Esophagus mucosa (tissue), 1 donor: ENCODE data around the gene ARHGEF17. TPM values are rescaled to one million over a fixed set of nuclear protein-coding genes. Genes with fewer than 3 reads are reported as not detected.

ENCODE experiments used
- ATAC-seq: fragments of 200-7000 bp; cut with Tn5 transposase; one replicate; pipeline ENCODE4 v1.9.1; 2020
- total RNA-seq: library from RNA; stranded (reverse); gene quantifications from one replicate; pipeline ENCODE4 v1.2.4, GENCODE V29; 2023
- donor health status: DM: yes; HTN: yes; CAD: no.

ARHGEF17 gene
- total RNA-seq, 1 donor from 2014 or later, result 5.4 TPM

DNA sequence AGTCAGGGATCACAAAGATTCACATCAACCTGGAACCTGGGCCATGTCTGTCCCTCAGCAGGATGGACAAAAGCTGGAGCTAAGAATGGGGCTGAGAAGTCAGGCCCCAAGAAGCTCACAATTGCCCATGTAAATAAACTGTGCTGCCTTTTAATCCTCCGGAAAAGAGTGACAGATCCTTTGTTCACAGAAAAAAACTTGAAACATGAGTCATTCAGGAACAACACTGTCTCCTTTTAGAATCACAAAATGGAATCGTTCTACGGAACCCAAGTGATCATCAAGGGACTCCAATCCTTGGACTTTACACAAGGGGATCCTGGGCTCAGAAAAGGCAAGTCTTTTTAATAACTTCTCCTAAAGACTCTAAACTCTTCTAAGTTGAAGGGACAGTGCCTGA lies 104.2 kb downstream of the ARHGEF17 start:
- peak; percentile 43 for ATAC-seq

DNA sequence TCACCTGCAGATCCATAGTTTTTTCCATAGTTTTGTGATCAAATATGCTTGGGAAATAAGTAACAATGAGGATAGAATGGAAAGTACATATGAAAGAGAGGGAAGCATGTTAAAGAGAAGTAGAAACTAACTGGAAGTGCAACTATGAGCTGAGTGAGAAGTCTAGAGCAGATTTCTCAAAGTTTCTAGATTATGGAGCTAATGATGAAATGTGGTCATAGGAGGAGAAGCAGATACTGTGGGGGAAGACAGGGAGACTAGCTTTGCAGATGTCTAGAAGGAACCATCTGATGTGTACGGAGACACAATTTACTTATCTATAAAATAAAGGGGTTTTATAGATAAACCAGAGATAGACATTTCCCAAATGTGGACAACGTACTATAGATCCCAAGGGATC lies 105.2 kb downstream of the ARHGEF17 start:
- ATAC-seq, result no peak

DNA sequence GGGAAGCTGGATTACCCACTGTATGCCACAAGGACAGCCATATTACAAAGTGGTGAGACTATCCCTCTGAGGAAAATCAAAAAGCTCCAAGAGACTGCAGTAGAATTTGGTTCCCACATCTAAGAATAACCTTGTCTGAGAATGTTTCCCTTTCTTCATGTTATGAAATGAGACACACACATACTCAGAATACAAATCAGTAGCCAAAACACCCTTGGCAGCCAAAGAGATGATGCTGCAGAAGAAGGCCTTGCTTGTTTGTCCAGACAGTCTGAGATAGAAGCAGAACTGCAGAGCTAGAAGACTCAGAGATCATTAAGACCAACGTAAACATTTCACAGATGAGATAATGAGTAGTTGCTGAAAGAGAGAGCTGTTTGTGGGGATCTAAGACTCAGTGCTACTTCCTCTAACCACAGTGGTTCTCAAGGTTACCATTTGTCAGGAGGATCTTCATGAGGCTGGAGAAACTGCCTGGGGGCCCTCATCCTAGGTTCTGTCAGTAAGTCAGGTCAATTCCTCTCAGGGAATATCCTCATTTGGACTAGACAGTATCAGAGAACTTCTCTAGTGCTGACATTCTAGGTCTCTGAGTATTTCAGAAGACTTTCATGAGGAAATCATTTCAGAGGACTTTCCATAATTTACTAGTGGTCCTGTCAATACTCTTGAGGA lies 107.0 kb downstream of the ARHGEF17 start:
- no peak for ATAC-seq

DNA sequence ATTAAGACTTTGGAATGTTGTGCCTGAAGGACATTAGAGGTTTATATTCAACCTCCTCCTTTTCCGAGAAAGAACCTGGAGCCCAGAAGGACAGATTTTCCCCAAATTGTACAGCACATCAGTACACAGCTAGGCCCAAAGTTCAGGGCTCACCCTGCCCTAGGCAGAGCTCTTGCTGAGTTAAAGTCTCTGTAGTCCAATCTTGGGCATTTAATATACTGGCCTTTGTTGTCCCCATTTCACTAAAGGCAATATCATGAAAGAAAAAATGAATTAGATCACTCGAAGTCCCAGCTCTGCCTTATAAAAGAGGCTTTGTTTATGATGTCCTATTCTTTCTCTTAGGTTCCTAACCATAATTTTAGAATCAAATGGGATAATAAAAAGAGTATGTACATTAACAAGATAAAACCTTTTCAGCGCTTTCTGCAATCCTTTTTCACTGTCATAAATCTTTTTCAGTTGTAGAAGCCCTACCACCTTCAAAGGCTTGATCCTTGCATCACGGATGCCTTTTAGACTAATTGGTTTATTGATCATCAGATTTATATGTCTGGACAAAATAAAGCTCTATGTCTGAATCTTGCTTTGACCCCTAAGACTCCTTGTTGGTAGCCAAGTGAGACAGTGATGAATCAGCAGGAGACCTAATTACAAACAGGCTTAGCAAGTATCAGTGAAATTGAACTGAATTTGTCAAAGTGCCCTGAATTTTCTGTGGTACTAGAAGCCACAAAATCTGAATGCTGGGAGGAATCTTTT lies 108.0 kb downstream of the ARHGEF17 start:
- ATAC-seq, result no peak

DNA sequence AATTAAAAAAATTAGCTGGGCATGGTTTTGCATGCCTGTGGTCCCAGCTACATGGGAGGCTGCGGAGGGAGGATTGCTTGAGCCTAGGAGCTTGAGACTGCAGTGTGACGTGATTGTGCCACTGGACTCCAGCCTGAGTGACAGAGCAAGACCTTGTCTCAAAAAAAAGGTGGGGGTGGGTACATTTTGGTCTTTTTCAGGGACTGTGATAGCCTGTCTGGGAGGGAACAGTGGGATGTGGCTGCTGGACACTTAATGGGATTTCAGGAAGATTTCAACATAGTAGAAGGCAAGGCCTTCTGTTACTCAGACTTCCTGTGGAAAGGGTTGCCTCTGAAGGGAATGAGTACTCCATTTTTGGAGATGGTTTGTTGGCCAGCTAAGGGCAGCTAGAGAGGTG lies 108.7 kb downstream of the ARHGEF17 start:
- no peak for ATAC-seq

Other genes with a start within 250 kb of the ARHGEF17 start
- gene FCHSD2, start 166.0 kb upstream of the ARHGEF17 start, total RNA-seq, result 7.3 TPM
- gene P2RY2, start 90.0 kb upstream of the ARHGEF17 start, total RNA-seq, result 44.3 TPM
- 1.0 TPM for gene P2RY6, start 35.9 kb upstream of the ARHGEF17 start, total RNA-seq
- 3.9 TPM for gene RELT, start 68.1 kb downstream of the ARHGEF17 start, total RNA-seq